Stimulated activated CD4-positive, alpha-beta T cell treated with anti-CD3 and anti-CD28 coated beads, Interleukin-1b, Interleukin-23, amount 100 ng/mL, for 1 hour (primary cell): Measurements from ENCODE around the gene SLC47A2.

ENCODE experiments used
- DNase-seq, 2 donors: peaks; one replicate each; pipeline ENCODE4 v3.0.0-alpha.2; 2020; ENCODE audit warnings: low read depth in 2 of 2

Gene SLC47A2

GRCh38 chr17:19747159-19747719 is 30.9 kb upstream of the SLC47A2 start:
- DNase-seq = no peak

- DNase-seq = no peak
These were observed 30.1 kb upstream of the SLC47A2 start for GRCh38 chr17:19746517-19746916.

GRCh38 chr17:19744922-19745757 is 28.8 kb upstream of the SLC47A2 start:
- peak; percentile 63 to 73 for DNase-seq

GRCh38 chr17:19744492-19744891 is 28.1 kb upstream of the SLC47A2 start:
- DNase-seq = no peak

GRCh38 chr17:19743101-19744100 is 27.0 kb upstream of the SLC47A2 start:
- DNase-seq = no peak

- no peak for DNase-seq
These were observed 26.1 kb upstream of the SLC47A2 start for GRCh38 chr17:19742495-19742894.

- no peak for DNase-seq
These were observed 25.6 kb upstream of the SLC47A2 start for GRCh38 chr17:19741832-19742457.

GRCh38 chr17:19740933-19741332 is 24.5 kb upstream of the SLC47A2 start:
- no peak for DNase-seq

- no peak for DNase-seq
These were observed 23.1 kb upstream of the SLC47A2 start for GRCh38 chr17:19739241-19740201.

GRCh38 chr17:19738757-19739156 is 22.4 kb upstream of the SLC47A2 start:
- DNase-seq = no peak

GRCh38 chr17:19738073-19738449 is 21.7 kb upstream of the SLC47A2 start:
- DNase-seq = no peak

GRCh38 chr17:19737305-19738072 is 21.1 kb upstream of the SLC47A2 start:
- DNase-seq = no peak

- no peak for DNase-seq
These were observed 19.7 kb upstream of the SLC47A2 start for GRCh38 chr17:19736071-19736470.

- no peak for DNase-seq
These were observed 17.7 kb upstream of the SLC47A2 start for GRCh38 chr17:19733953-19734526.

GRCh38 chr17:19731626-19732025 is 15.2 kb upstream of the SLC47A2 start:
- DNase-seq = no peak

- no peak for DNase-seq
These were observed 14.5 kb upstream of the SLC47A2 start for GRCh38 chr17:19730843-19731242.

GRCh38 chr17:19729900-19730299 is 13.5 kb upstream of the SLC47A2 start:
- DNase-seq = no peak

GRCh38 chr17:19728084-19728495 is 11.7 kb upstream of the SLC47A2 start:
- DNase-seq = no peak

- DNase-seq = no peak
These were observed 11.2 kb upstream of the SLC47A2 start for GRCh38 chr17:19727501-19728078.
